K562 (cell line): ENCODE measurements around the gene TMEM243. TPM values are rescaled to one million over a fixed set of nuclear protein-coding genes. Genes with fewer than 3 reads are reported as not detected.
A peak's percentile ranks its signal among the peaks of the same experiment; 100 is the strongest.

Experiments used
- CREB3L1 ChIP-seq: fragments of 450-650 bp; IDR thresholded peaks from 2 replicates; pipeline ENCODE4 v1.6.1; 2014; ENCODE audit warnings: low read depth, mild to moderate bottlenecking, moderate library complexity, borderline replicate concordance
- ELF2 ChIP-seq: fragments of 250-450 bp; sonication (Bioruptor Pico); IDR thresholded peaks from 2 replicates; pipeline ENCODE4 v1.5.0; 2021; ENCODE audit warnings: mild to moderate bottlenecking
- FOXA3 ChIP-seq, 2 experiments: fragments of 450-650 bp in 1 of 2; sonication (generic) in 1 of 2; formaldehyde crosslinking; IDR thresholded peaks in 1 of 2; conservative IDR thresholded peaks in 1 of 2; 2 replicates each; pipeline versions ENCODE4 v1.4.0 to v1.8.0; 2020 to 2022; ENCODE audit warnings: mild to moderate bottlenecking in 2 of 2, missing genetic modification reagents in 1 of 2
- GATAD2B ChIP-seq: fragments of 450-650 bp; IDR thresholded peaks from 2 replicates; pipeline ENCODE4 v1.6.1; 2017; ENCODE audit warnings: mild to moderate bottlenecking, borderline replicate concordance
- ILF3 ChIP-seq: fragments of 450-650 bp; IDR thresholded peaks from 2 replicates; pipeline ENCODE4 v1.6.1; 2018; ENCODE audit warnings: antibody characterized with exemption, mild to moderate bottlenecking, moderate library complexity, borderline replicate concordance
- KAT8 ChIP-seq: fragments of 450-650 bp; IDR thresholded peaks from 2 replicates; pipeline ENCODE4 v1.6.1; 2016; ENCODE audit warnings: low read depth, mild to moderate bottlenecking
- KDM2B ChIP-seq: fragments of 250-450 bp; sonication (Bioruptor Pico); IDR thresholded peaks from 2 replicates; pipeline ENCODE4 v1.8.0; 2021; ENCODE audit warnings: mild to moderate bottlenecking, moderate library complexity
- MAFF ChIP-seq: IDR thresholded peaks from 2 replicates; pipeline ENCODE4 v1.6.1; 2012; ENCODE audit warnings: low read length, improper control_type of control experiment
- MAFG ChIP-seq: fragments of 450-650 bp; conservative IDR thresholded peaks from 2 replicates; pipeline ENCODE4 v1.6.1; 2016; ENCODE audit warnings: missing genetic modification characterization, missing compliant biosample characterization
- MAFK ChIP-seq: IDR thresholded peaks from 2 replicates; pipeline ENCODE4 v1.6.1; 2011; ENCODE audit warnings: low read length, improper control_type of control experiment
- MCM7 ChIP-seq, 2 experiments: fragments of 450-650 bp; IDR thresholded peaks; 2 replicates each; pipeline ENCODE4 v1.6.1; 2016 to 2018
- TAF15 ChIP-seq: fragments of 200-400 bp; formaldehyde crosslinking; IDR thresholded peaks from 2 replicates; pipeline ENCODE4 v1.6.1; 2017; ENCODE audit warnings: mild to moderate bottlenecking, low read depth, low read length, moderate library complexity
- ZFP36 ChIP-seq: fragments of 150-350 bp; IDR thresholded peaks from 2 replicates; pipeline ENCODE4 v1.6.1; 2018; ENCODE audit warnings: low read length, low read depth; ENCODE audit not compliant: partially characterized antibody
- ZNF282 ChIP-seq: sonication (generic); formaldehyde crosslinking; IDR thresholded peaks from 2 replicates; pipeline ENCODE4 v1.8.1; 2023; ENCODE audit warnings: missing genetic modification reagents
- ZNF316 ChIP-seq: fragments of 450-650 bp; IDR thresholded peaks from 2 replicates; pipeline ENCODE4 v1.6.1; 2016
- ZNF57 ChIP-seq: fragments of 450-650 bp; formaldehyde crosslinking; IDR thresholded peaks from 2 replicates; pipeline ENCODE4 v1.4.0; 2020; ENCODE audit warnings: mild to moderate bottlenecking, moderate library complexity
- ZNF584 ChIP-seq: fragments of 200-800 bp; sonication (Bioruptor generic); IDR thresholded peaks from 2 replicates; pipeline ENCODE4 v1.6.1; 2016; ENCODE audit warnings: low read depth, mild to moderate bottlenecking, missing genetic modification characterization, missing compliant biosample characterization
- polyA plus RNA-seq, 8 experiments: library from polyadenylated mRNA; depleted of rRNA in 4 of 8; stranded (reverse) in 5 of 8; unstranded in 3 of 8; fragments of >200 nt; fragmentation: Nextera tagmentation in 2 of 8; fragmentation: Illumina TruSeq in 1 of 8; extraction: Ambion mirVana in 2 of 8; extraction: Trizol in 1 of 8; gene quantifications; 2 replicates each; pipeline versions ENCODE4 v1.2.1 to v1.2.3, GENCODE V29; 2011 to 2014; ENCODE audit warnings: inconsistent platforms in 1 of 8, missing spikeins in 1 of 8
- total RNA-seq, 7 experiments: library from RNA; depleted of rRNA in 6 of 7; stranded (reverse); fragments of >200 nt in 6 of 7; fragmentation: Illumina TruSeq in 2 of 7; extraction: Trizol in 2 of 7; gene quantifications; 2 replicates each; pipeline versions ENCODE4 v1.2.1 to v1.2.3, GENCODE V29; 2011 to 2021; ENCODE audit warnings: low replicate concordance in 1 of 7
- TF ChIP-seq, protein P1 (sequence below): fragments of 250-450 bp; sonication (Bioruptor Pico); IDR thresholded peaks from 2 replicates; pipeline ENCODE4 v1.5.0; 2021
- TF ChIP-seq, protein P2 (sequence below): fragments of 450-650 bp; IDR thresholded peaks from 2 replicates; pipeline ENCODE4 v1.6.1; 2016; ENCODE audit warnings: mild to moderate bottlenecking
- TF ChIP-seq, protein P3 (sequence below): sonication (generic); formaldehyde crosslinking; IDR thresholded peaks from 2 replicates; pipeline ENCODE4 v1.8.0; 2022; ENCODE audit warnings: mild to moderate bottlenecking, missing genetic modification reagents

TMEM243 gene
- total and polyA plus RNA-seq, 9 of the 15 experiments (the other 6 are each of a cell fraction or from before 2014, with no cell fraction given), result 3.9 to 8.6 (median 6.1) TPM

DNA sequence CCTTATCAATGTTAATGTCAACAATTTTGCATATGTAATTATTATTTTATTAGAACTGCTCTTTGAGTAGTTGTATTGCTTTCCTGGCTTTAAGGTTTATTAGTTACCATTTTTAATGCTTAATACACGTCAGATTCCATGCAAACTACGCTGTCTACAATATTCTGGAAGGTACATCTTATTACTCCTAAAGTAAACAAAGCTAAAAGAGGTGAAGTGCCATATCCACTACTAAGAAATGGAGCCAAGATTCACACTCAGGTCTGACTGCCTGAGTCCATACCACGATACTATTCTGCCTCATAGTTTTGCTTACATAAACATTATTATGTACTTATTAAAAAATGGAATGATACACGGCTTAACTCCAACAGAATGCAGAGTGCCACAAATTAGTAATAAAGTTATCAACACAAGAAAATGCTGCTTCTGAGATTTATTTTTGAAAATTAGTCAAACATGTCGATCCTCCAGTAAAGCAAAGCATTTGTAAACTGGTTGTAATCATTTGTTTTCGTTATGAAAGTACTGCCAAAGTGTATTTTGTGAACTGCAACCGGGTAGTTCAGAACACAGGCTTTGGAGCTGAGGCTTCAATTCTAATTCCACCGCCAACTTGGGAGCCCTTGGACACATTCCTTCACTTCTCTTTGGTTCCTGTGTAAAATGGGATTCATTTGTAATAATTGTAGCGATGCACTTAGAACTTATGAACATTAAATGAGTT is 68.4 kb downstream of the TMEM243 start (continued):
- TF ChIP-seq CREB3L1 (no peak), ELF2 (CRISPR knock-in tag) (no peak), FOXA3 (CRISPR knock-in tag; conservative IDR thresholded peaks at IDR 0.05 in 1 of 2, IDR thresholded peaks at IDR 0.05 in 1 of 2) (peak in 1 of 2 experiments; percentile 55; a peak in 2 of 4 replicates), KDM2B (CRISPR knock-in tag) (no peak), KAT8 (no peak), MAFF (peak; percentile 72), ZNF584 (CRISPR knock-in tag) (0 out of 2 replicates have a peak, but pooled peaks have one; percentile 24), MAFG (tag) (0 out of 2 replicates have a peak, but pooled peaks have one; percentile 36), ZNF282 (CRISPR knock-in tag) (no peak), ILF3 (0 out of 2 replicates have a peak, but pooled peaks have one; percentile 41), ZFP36 (no peak), MAFK (peak; percentile 58), TAF15 (no peak), ZNF316 (peak; percentile 92), GATAD2B (peak; percentile 29; the same call in 1 of the 2 replicates), MCM7 (IDR thresholded peaks at IDR 0.05) (no peak), ZNF57 (CRISPR knock-in tag) (no peak)
- TF ChIP-seq, protein P1, sequence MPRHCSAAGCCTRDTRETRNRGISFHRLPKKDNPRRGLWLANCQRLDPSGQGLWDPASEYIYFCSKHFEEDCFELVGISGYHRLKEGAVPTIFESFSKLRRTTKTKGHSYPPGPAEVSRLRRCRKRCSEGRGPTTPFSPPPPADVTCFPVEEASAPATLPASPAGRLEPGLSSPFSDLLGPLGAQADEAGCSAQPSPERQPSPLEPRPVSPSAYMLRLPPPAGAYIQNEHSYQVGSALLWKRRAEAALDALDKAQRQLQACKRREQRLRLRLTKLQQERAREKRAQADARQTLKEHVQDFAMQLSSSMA (CRISPR knock-in tag), result no peak
- TF ChIP-seq, protein P2, sequence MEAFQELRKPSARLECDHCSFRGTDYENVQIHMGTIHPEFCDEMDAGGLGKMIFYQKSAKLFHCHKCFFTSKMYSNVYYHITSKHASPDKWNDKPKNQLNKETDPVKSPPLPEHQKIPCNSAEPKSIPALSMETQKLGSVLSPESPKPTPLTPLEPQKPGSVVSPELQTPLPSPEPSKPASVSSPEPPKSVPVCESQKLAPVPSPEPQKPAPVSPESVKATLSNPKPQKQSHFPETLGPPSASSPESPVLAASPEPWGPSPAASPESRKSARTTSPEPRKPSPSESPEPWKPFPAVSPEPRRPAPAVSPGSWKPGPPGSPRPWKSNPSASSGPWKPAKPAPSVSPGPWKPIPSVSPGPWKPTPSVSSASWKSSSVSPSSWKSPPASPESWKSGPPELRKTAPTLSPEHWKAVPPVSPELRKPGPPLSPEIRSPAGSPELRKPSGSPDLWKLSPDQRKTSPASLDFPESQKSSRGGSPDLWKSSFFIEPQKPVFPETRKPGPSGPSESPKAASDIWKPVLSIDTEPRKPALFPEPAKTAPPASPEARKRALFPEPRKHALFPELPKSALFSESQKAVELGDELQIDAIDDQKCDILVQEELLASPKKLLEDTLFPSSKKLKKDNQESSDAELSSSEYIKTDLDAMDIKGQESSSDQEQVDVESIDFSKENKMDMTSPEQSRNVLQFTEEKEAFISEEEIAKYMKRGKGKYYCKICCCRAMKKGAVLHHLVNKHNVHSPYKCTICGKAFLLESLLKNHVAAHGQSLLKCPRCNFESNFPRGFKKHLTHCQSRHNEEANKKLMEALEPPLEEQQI, result 0 out of 2 replicates have a peak, but pooled peaks have one; percentile 14
- TF ChIP-seq, protein P3, sequence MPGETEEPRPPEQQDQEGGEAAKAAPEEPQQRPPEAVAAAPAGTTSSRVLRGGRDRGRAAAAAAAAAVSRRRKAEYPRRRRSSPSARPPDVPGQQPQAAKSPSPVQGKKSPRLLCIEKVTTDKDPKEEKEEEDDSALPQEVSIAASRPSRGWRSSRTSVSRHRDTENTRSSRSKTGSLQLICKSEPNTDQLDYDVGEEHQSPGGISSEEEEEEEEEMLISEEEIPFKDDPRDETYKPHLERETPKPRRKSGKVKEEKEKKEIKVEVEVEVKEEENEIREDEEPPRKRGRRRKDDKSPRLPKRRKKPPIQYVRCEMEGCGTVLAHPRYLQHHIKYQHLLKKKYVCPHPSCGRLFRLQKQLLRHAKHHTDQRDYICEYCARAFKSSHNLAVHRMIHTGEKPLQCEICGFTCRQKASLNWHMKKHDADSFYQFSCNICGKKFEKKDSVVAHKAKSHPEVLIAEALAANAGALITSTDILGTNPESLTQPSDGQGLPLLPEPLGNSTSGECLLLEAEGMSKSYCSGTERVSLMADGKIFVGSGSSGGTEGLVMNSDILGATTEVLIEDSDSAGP (CRISPR knock-in tag), result no peak
